Measurements from ENCODE around the gene FIG4. TPM values are rescaled to one million over a fixed set of nuclear protein-coding genes. Genes with fewer than 3 reads are reported as not detected.
"Not testable (repeated sequence)": the region's sequence is repeated elsewhere in the genome, so short reads cannot be mapped to it uniquely, and the experiment has no call there.

The FIG4 gene
- total RNA-seq, 1 experiment from 2014 or later: 21.3 TPM

DNA sequence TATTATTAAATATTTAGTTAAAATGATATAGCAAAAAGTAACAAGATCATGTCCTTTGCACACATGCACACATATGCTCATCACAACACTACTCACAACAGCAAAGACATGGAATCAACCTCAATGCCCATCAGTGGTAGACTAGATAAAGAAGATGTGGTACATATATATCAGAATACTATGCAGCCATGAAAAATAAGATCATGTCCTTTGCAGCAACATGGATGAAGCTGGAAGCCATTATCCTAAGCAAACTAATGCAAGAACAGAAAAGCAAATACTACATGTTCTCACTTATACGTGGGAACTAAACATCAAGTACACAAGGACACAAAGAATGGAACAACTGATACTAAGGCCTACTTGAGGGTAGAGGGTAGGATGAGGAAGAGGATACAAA is 14.4 kb upstream of the FIG4 start (continued):
- TF ChIP-seq, protein P1, sequence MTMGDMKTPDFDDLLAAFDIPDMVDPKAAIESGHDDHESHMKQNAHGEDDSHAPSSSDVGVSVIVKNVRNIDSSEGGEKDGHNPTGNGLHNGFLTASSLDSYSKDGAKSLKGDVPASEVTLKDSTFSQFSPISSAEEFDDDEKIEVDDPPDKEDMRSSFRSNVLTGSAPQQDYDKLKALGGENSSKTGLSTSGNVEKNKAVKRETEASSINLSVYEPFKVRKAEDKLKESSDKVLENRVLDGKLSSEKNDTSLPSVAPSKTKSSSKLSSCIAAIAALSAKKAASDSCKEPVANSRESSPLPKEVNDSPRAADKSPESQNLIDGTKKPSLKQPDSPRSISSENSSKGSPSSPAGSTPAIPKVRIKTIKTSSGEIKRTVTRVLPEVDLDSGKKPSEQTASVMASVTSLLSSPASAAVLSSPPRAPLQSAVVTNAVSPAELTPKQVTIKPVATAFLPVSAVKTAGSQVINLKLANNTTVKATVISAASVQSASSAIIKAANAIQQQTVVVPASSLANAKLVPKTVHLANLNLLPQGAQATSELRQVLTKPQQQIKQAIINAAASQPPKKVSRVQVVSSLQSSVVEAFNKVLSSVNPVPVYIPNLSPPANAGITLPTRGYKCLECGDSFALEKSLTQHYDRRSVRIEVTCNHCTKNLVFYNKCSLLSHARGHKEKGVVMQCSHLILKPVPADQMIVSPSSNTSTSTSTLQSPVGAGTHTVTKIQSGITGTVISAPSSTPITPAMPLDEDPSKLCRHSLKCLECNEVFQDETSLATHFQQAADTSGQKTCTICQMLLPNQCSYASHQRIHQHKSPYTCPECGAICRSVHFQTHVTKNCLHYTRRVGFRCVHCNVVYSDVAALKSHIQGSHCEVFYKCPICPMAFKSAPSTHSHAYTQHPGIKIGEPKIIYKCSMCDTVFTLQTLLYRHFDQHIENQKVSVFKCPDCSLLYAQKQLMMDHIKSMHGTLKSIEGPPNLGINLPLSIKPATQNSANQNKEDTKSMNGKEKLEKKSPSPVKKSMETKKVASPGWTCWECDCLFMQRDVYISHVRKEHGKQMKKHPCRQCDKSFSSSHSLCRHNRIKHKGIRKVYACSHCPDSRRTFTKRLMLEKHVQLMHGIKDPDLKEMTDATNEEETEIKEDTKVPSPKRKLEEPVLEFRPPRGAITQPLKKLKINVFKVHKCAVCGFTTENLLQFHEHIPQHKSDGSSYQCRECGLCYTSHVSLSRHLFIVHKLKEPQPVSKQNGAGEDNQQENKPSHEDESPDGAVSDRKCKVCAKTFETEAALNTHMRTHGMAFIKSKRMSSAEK (CRISPR knock-in tag; IDR thresholded peaks at IDR 0.05; ENCODE audit: borderline replicate concordance): no peak
- TF ChIP-seq JAZF1 (CRISPR knock-in tag; IDR thresholded peaks at IDR 0.05) (no peak), ZNF416 (CRISPR knock-in tag; IDR thresholded peaks at IDR 0.05) (no peak), FOXJ3 (CRISPR knock-in tag; IDR thresholded peaks at IDR 0.05; ENCODE audit: borderline replicate concordance) (no peak), HMGA2 (CRISPR knock-in tag; IDR thresholded peaks at IDR 0.05) (no peak)
- TF ChIP-seq, protein P2, sequence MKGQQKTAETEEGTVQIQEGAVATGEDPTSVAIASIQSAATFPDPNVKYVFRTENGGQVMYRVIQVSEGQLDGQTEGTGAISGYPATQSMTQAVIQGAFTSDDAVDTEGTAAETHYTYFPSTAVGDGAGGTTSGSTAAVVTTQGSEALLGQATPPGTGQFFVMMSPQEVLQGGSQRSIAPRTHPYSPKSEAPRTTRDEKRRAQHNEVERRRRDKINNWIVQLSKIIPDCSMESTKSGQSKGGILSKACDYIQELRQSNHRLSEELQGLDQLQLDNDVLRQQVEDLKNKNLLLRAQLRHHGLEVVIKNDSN (CRISPR knock-in tag; IDR thresholded peaks at IDR 0.05): no peak
- TF ChIP-seq, protein P3, sequence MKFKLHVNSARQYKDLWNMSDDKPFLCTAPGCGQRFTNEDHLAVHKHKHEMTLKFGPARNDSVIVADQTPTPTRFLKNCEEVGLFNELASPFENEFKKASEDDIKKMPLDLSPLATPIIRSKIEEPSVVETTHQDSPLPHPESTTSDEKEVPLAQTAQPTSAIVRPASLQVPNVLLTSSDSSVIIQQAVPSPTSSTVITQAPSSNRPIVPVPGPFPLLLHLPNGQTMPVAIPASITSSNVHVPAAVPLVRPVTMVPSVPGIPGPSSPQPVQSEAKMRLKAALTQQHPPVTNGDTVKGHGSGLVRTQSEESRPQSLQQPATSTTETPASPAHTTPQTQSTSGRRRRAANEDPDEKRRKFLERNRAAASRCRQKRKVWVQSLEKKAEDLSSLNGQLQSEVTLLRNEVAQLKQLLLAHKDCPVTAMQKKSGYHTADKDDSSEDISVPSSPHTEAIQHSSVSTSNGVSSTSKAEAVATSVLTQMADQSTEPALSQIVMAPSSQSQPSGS (CRISPR knock-in tag; IDR thresholded peaks at IDR 0.05; ENCODE audit: borderline replicate concordance, low read depth): no peak
- TF ChIP-seq, protein P4, sequence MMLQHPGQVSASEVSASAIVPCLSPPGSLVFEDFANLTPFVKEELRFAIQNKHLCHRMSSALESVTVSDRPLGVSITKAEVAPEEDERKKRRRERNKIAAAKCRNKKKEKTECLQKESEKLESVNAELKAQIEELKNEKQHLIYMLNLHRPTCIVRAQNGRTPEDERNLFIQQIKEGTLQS (CRISPR knock-in tag; conservative IDR thresholded peaks at IDR 0.05): no peak

DNA sequence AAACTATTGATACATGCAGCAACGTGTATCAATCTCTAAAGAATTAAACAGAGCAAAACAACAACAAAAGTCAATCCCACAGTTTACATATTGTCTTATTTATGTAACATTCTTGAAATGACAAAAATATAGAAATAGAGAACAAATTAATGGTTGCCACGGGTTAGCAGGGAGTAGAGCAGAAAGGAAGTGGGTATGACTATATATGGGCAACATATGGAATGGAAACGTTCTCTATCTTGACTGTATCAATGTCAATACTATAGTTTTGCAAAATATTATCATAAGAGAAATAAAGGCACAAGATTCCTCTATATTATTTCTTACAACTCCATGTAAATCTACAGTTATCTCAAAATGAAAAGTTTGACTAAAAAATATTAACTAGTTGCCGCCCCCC is 12.9 kb upstream of the FIG4 start:
- TF ChIP-seq ZNF423 (CRISPR knock-in tag; IDR thresholded peaks at IDR 0.05) (no peak), ZNF219 (CRISPR knock-in tag; IDR thresholded peaks at IDR 0.05; ENCODE audit: borderline replicate concordance) (no peak), GRHL2 (CRISPR knock-in tag; IDR thresholded peaks at IDR 0.05; ENCODE audit: insufficient replicate concordance, severe bottlenecking) (no peak)
- Mint-ChIP-seq H3K9me3 (peaks cover 29% of the 10 kb centered on the region), H3K27me3 (ENCODE audit: low read depth) (no peaks in the 10 kb centered on the region), H3K36me3 (peaks cover 17% of the 10 kb centered on the region), H3K4me3 (peak overlapping the region; percentile 63), H3K4me1 (peaks cover 12% of the 10 kb centered on the region), H3K27ac (no peak overlapping the region; the same call in 1 of the 2 replicates)
- no peak for DNase-seq (ENCODE audit: low spot score)
- POLR2A ChIA-PET: interaction anchor here (1.2 kb wide), 1 partner anchor 13 kb away, joined by 3 read pairs; the partner anchor contains the start of genes AK9 and FIG4
- ATAC-seq: no peak
- CTCF ChIA-PET: interaction anchor here (1.3 to 1.7 kb wide), 2 partner anchors 13 to 105 kb away, joined by 3 to 4 read pairs; partner anchors contain the start of genes AK9 and FIG4

DNA sequence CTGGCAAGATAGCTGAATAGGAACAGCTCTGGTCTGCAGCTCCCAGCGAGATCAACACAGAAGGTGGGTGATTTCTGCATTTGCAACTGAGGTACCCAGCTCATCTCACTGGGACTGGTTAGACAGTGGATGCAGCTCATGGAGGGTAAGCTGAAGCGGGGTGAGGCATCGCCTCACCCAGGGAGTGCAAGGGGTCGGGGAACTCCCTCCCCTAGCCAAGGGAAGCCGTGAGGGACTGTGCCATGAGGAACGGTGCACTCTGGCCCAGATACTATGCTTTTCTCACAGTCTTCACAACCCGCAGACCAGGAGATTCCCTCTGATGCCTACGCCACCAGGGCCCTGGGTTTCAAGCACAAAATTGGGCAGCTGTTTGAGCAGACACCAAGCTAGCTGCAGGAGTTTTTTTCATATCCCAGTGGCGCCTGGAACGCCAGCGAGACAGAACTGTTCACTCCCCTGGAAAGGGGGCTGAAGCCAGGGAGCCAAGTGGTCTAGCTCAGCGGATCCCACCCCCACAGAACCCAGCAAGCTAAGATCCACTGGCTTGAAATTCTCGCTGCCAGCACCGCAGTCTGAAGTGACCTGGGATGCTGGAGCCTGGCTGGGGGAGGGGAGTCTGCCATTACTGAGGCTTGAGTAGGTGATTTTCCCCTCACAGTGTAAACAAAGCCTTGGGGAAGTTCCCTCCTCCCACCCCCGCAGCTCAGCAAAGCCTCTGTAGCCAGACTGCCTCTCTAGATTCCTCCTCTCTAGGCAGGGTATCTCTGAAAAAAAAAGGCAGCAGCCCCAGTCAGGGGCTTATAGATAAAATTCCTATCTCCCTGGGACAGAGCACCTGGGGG is 12.2 kb upstream of the FIG4 start:
- ATAC-seq: peak; percentile 98
- peak overlapping the region; percentile 61 for H3K27ac Mint-ChIP-seq
- not testable (repeated sequence) for H3K27me3 Mint-ChIP-seq (ENCODE audit: low read depth)
- ChIA-PET POLR2A (interaction anchor here (1.2 kb wide), 1 partner anchor 12 kb away, joined by 3 read pairs; the partner anchor contains the start of genes AK9 and FIG4), CTCF (interaction anchor here (0.6 to 1.7 kb wide), 5 partner anchors 13 to 415 kb away, joined by 3 to 4 read pairs (median 3); partner anchors contain the start of genes AK9 and FIG4)
- peak overlapping the region; percentile 63 for H3K4me3 Mint-ChIP-seq
- peaks cover 24% of the 10 kb centered on the region for H3K36me3 Mint-ChIP-seq
- peaks cover 35% of the 10 kb centered on the region for H3K9me3 Mint-ChIP-seq
- peak; percentile 65 for DNase-seq (ENCODE audit: low spot score)
- H3K4me1 Mint-ChIP-seq: peaks cover 12% of the 10 kb centered on the region

Measured in WTC11 (cell line).